HG02642 (cell line): ENCODE results near the gene SHOX.
"Not testable (repeated sequence)": the region's sequence is repeated elsewhere in the genome, so short reads cannot be mapped to it uniquely, and the experiment has no call there.

ENCODE experiments used
- ATAC-seq: cut with Tn5 transposase; IDR thresholded peaks from one replicate; pipeline ENCODE4 v1.9.1; 2021; ENCODE audit warnings: mild to moderate bottlenecking; ENCODE audit not compliant: unreplicated experiment, poor library complexity

Gene SHOX

GRCh38 chrX:636981-637659, 6.5 kb downstream of the SHOX start:
- ATAC-seq = no peak

GRCh38 chrX:637660-638481, 7.3 kb downstream of the SHOX start:
- ATAC-seq = no peak

- ATAC-seq = no peak
Measured at GRCh38 chrX:638482-639131, 8.0 kb downstream of the SHOX start.

- ATAC-seq = no peak
Measured at GRCh38 chrX:639151-639550, 8.6 kb downstream of the SHOX start.

GRCh38 chrX:640641-641040, 10.1 kb downstream of the SHOX start:
- no peak for ATAC-seq

GRCh38 chrX:641671-642435, 11.3 kb downstream of the SHOX start:
- ATAC-seq = no peak

GRCh38 chrX:642436-643240, 12.0 kb downstream of the SHOX start:
- ATAC-seq = no peak

- ATAC-seq = no peak
Measured at GRCh38 chrX:643241-643595, 12.6 kb downstream of the SHOX start.

- no peak for ATAC-seq
Measured at GRCh38 chrX:643911-644303, 13.3 kb downstream of the SHOX start.

GRCh38 chrX:644304-645281, 14.0 kb downstream of the SHOX start:
- ATAC-seq = no peak

- ATAC-seq = no peak
Measured at GRCh38 chrX:646228-646495, 15.6 kb downstream of the SHOX start.

- no peak for ATAC-seq
Measured at GRCh38 chrX:646796-647195, 16.2 kb downstream of the SHOX start.

GRCh38 chrX:649166-649565, 18.6 kb downstream of the SHOX start:
- no peak for ATAC-seq

- ATAC-seq = no peak
Measured at GRCh38 chrX:650324-650723, 19.7 kb downstream of the SHOX start.

GRCh38 chrX:650811-651210, 20.2 kb downstream of the SHOX start:
- no peak for ATAC-seq

GRCh38 chrX:651922-652321, 21.3 kb downstream of the SHOX start:
- ATAC-seq = not testable (repeated sequence)

- ATAC-seq = no peak
Measured at GRCh38 chrX:652341-652741, 21.8 kb downstream of the SHOX start.

GRCh38 chrX:653306-653705, 22.7 kb downstream of the SHOX start:
- ATAC-seq = no peak

GRCh38 chrX:661154-661553, 30.6 kb downstream of the SHOX start:
- no peak for ATAC-seq
